Activated CD8-positive, alpha-beta memory T cell treated with anti-CD3 and anti-CD28 coated beads, Interleukin-2, amount 50 U/mL, for 4 hours (primary cell): Measurements from ENCODE around the gene MEIS2.
"Not testable (repeated sequence)": the region's sequence is repeated elsewhere in the genome, so short reads cannot be mapped to it uniquely, and the experiment has no call there.

Experiments
- DNase-seq: peaks from one replicate; pipeline ENCODE4 v3.0.0-alpha.2; 2020

The MEIS2 gene

GRCh38 chr15:36999778-37000177, 100.6 kb downstream of the MEIS2 start:
- no peak for DNase-seq

- DNase-seq, result no peak
Measured at GRCh38 chr15:36996538-36997181, 103.7 kb downstream of the MEIS2 start.

- no peak for DNase-seq
Measured at GRCh38 chr15:36996121-36996520, 104.2 kb downstream of the MEIS2 start.

- no peak for DNase-seq
Measured at GRCh38 chr15:36994790-36995189, 105.6 kb downstream of the MEIS2 start.

GRCh38 chr15:36992454-36992853, 107.9 kb downstream of the MEIS2 start:
- no peak for DNase-seq

- no peak for DNase-seq
Measured at GRCh38 chr15:36988947-36989346, 111.4 kb downstream of the MEIS2 start.

GRCh38 chr15:36982430-36982829, 117.9 kb downstream of the MEIS2 start:
- DNase-seq, result no peak

- DNase-seq, result not testable (repeated sequence)
Measured at GRCh38 chr15:36980281-36980680, 120.1 kb downstream of the MEIS2 start.

- no peak for DNase-seq
Measured at GRCh38 chr15:36978625-36979024, 121.7 kb downstream of the MEIS2 start.

- DNase-seq, result no peak
Measured at GRCh38 chr15:36978126-36978525, 122.2 kb downstream of the MEIS2 start.

- DNase-seq, result no peak
Measured at GRCh38 chr15:36977659-36978058, 122.7 kb downstream of the MEIS2 start.

GRCh38 chr15:36972704-36973103, 127.6 kb downstream of the MEIS2 start:
- no peak for DNase-seq

GRCh38 chr15:36970522-36970921, 129.8 kb downstream of the MEIS2 start:
- DNase-seq, result no peak

GRCh38 chr15:36967929-36968328, 132.4 kb downstream of the MEIS2 start:
- no peak for DNase-seq

- no peak for DNase-seq
Measured at GRCh38 chr15:36966708-36967107, 133.6 kb downstream of the MEIS2 start.

- DNase-seq, result no peak
Measured at GRCh38 chr15:36965570-36966342, 134.6 kb downstream of the MEIS2 start.

- no peak for DNase-seq
Measured at GRCh38 chr15:36964626-36965025, 135.7 kb downstream of the MEIS2 start.

GRCh38 chr15:36961956-36962355, 138.4 kb downstream of the MEIS2 start:
- no peak for DNase-seq

GRCh38 chr15:36960947-36961227, 139.5 kb downstream of the MEIS2 start:
- DNase-seq, result no peak

GRCh38 chr15:36960179-36960946, 140.0 kb downstream of the MEIS2 start:
- DNase-seq, result no peak

GRCh38 chr15:36959746-36960145, 140.6 kb downstream of the MEIS2 start:
- DNase-seq, result no peak

GRCh38 chr15:36958606-36959005, 141.7 kb downstream of the MEIS2 start:
- DNase-seq, result no peak

- DNase-seq, result no peak
Measured at GRCh38 chr15:36954486-36954885, 145.9 kb downstream of the MEIS2 start.

GRCh38 chr15:36953346-36953745, 147.0 kb downstream of the MEIS2 start:
- DNase-seq, result no peak
